ENCODE data around the gene WNT3A.

GRCh38 chr1:228105996-228106799, 99.4 kb downstream of the WNT3A start:
- no peak for TF ChIP-seq CTCF (IDR thresholded peaks at IDR 0.05)
- TF ChIP-seq POLR2A (IDR thresholded peaks at IDR 0.05) = no peak

Data from right lobe of liver (tissue), 4 donors.